Adrenal gland (tissue), 5 donors: ENCODE measurements around the gene DTX1.

ENCODE experiments used
- POLR2A ChIP-seq, 2 donors: fragments of 450-650 bp; IDR thresholded peaks; one replicate each; pipeline ENCODE4 v1.6.1; 2017; ENCODE audit warnings: antibody characterized with exemption in 2 of 2, mild to moderate bottlenecking in 2 of 2, moderate library complexity in 1 of 2
- TF ChIP-seq, protein P1 (sequence below), 6 experiments: fragments of 450-650 bp in 4 of 6; fragments of 200-600 bp in 2 of 6; sonication (generic) in 1 of 6; IDR thresholded peaks; 1 replicate in 5 of 6; 2 replicates in 1 of 6; pipeline versions ENCODE4 v1.5.1 to v1.8.0; 2016 to 2021; ENCODE audit warnings: antibody characterized with exemption in 6 of 6, mild to moderate bottlenecking in 2 of 6, moderate library complexity in 1 of 6
- donor health status: DM: no; HTN: no; CAD: no.

DNA sequence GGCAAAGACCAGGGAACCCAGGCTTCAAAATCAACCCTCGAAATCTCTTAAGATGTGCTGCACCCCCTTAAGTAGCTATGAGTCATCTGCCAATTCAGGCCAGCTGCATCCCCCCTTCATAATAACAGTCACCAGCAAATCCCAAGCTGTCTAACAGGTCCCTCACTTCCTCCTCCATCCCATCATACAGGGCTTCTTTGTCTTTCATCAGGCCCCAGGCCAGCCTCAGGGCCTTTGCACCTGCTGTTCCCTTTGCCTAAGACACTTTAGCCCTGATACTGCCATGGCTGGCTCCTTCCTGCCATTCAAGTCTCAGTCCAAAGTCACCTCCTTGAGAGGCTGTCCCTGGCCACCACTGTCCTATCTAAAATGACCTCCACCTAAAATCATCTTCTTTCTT is 75.0 kb downstream of the DTX1 start:
- TF ChIP-seq, protein P1, sequence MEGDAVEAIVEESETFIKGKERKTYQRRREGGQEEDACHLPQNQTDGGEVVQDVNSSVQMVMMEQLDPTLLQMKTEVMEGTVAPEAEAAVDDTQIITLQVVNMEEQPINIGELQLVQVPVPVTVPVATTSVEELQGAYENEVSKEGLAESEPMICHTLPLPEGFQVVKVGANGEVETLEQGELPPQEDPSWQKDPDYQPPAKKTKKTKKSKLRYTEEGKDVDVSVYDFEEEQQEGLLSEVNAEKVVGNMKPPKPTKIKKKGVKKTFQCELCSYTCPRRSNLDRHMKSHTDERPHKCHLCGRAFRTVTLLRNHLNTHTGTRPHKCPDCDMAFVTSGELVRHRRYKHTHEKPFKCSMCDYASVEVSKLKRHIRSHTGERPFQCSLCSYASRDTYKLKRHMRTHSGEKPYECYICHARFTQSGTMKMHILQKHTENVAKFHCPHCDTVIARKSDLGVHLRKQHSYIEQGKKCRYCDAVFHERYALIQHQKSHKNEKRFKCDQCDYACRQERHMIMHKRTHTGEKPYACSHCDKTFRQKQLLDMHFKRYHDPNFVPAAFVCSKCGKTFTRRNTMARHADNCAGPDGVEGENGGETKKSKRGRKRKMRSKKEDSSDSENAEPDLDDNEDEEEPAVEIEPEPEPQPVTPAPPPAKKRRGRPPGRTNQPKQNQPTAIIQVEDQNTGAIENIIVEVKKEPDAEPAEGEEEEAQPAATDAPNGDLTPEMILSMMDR (IDR thresholded peaks at IDR 0.05) = no peak
- no peak for TF ChIP-seq POLR2A (IDR thresholded peaks at IDR 0.05)
